Fibroblast of gingiva (primary cell): Measurements from ENCODE around the gene NOTCH4.

ENCODE experiments used
- DNase-seq: peaks from one replicate; pipeline ENCODE4 v3.0.0-alpha.2; 2011; ENCODE audit warnings: low read depth

Gene NOTCH4

DNA sequence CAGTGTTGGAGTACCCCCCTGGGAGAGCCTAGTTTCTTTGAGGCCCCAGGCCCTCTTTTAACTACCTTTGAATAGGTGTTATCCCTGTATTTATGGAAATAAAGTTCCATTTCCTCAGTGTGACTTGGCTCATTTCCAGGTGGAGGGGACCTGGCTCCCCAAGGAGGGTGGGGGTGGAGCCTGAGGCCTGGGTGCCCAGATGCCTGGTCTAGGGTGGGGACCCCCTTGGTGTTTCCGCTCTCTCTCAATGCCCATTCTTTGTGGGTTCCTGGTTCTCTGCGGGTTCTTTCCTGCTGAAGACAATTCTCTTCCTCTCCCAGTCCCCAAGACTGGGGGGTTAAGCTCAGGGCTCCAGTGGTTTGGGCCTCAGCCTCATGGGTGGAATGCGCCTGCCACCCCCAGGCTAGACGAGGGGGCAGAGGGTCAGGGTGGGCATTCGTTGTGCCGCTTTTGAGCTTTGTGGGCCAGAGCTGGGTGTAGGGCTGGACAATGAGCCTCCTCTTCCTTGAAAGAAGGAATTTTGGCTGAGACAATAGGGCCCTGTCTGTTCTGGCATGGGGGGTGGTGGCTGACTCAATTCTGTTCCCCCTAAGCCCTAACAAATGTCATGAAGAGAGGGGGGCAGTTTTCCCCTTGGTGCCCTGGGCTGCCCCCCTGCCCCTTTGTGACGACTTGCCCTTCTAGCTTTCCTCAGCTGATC is 60.2 kb downstream of the NOTCH4 start:
- no peak for DNase-seq

DNA sequence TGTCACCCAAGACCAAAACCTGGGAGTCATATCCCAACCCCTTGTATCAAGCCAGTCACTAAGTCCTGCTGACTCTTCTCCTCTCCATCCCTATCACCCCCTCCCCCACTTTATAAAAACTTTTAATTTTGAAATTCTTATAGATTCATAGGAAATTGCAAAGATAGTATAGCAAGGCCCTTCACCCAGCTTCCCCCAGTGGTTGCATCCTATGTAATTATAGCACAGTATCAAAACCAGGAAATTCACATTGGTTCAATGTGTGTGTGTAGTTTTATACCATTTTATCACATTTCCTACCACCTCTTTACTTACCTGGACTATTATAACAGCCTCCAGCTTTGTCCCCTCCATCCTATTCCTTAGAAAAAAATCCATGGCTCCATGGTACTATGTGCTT is 65.8 kb downstream of the NOTCH4 start:
- no peak for DNase-seq

GRCh38 chr6:32156891-32157290 is 67.0 kb downstream of the NOTCH4 start:
- DNase-seq: no peak

DNA sequence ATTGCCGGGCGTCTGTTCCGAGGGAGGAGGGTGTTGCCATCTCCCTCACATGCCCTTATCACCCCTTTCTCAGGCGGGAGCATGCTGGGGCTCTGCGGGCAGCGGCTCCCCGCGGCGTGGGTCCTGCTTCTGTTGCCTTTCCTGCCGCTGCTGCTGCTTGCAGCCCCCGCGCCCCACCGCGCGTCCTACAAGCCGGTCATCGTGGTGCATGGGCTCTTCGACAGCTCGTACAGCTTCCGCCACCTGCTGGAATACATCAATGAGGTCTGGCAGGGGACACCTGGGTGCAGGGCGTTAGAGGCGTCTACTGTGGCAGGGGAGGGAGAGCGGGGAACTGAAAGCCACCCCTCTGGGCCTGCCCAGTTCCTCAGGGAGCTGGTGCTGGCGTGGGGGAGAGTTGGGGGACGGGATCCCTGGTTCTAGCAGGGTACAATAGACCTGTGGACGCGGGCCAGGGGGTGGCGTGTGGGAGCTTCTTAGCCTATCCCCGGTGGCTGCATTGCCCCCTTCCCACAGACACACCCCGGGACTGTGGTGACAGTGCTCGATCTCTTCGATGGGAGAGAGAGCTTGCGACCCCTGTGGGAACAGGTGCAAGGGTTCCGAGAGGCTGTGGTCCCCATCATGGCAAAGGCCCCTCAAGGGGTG is 69.2 kb downstream of the NOTCH4 start:
- peak; percentile 59 for DNase-seq

DNA sequence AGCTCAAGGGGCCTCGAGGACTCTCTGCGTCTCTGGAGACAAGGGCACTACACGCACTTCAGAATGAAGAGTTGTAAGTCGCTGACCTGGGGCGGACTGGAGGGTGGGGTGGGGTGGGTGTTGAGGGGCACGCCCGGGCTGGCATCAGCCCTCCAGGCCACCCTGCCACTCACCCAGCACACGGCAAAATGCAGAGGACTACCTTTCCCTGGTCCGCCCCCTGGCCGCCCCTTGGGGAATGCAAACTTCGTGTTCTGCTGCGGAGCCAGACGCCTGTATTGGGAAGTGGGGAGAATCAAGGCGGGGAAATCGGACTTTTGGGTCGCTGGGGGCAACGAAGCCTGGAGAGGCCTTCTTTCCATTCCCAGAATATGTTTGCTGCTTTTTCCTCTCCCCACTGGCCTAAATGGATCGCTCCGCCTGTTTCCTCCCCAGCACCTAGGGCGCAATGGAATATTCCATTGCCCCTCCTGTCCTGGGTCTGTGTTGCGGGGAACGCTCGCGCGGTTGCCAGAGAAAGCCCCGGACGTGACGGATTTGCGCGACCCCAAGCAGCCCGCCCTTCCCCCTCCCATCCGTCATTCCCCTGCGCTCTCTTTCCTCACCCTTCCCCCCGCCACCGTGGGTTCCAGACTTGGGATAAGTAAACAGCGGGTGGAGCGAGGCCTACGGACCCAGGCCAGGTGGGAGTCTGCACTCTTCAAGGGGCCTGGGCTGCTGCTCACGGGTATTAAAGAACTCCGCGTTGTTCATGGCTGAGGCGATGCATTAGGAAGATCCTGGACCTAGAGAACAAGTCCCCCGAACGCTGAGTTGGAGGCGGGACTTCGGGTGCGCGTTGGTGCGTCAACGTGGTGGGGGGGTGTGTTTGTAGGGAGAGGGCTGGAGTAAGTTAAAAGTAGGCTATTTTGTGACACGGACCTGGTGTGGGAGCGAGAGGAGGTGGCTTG is 70.0 kb downstream of the NOTCH4 start, which contains the start of gene PPT2:
TSS of gene PPT2 (plus strand) at position 578 of the 950 bp plus-strand sequence. CDS start 454 bp downstream, outside the sequence.
- peak; percentile 94 for DNase-seq

GRCh38 chr6:32152769-32153563 is 70.9 kb downstream of the NOTCH4 start:
- DNase-seq: peak; percentile 45

- no peak for DNase-seq
Observed at GRCh38 chr6:32151863-32152768, 71.8 kb downstream of the NOTCH4 start, which contains the start of gene PRRT1. Gene PRRT1, minus strand, starts transcription at chr6:32151939. Its CDS starts 112 bp downstream, at chr6:32151827.

DNA sequence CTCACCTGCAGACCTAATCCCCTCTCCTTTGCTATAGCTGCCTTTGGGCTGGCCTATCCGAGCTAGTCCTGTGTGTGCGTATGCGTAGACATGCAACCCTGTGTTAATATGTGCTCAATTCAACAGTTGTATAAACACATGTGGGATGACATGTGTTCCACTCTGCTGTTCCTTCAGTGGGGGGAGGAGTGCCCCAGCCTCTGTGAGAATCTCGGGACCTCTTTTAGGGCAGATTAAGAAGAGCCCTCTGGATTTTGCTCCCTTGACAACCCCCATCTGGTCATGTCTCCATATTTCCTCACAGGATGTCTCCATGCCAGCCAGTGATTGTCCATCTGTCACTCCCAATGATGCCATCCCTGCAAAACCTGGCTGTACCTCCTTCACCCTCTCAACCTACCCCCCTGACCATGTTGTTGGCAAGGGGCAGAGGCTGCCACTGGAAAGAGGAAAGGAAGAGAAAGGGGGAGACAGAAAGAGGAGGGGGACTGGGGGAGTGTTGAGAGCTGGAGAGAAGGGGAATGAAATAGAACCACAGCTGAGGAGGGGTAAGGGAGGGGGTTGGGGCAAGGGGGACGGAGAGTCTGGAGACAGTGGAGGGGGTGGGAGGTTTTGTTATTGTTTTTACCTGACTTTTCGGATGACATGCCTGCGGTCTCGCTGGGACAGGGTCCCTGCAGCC is 72.5 kb downstream of the NOTCH4 start:
- DNase-seq: no peak

DNA sequence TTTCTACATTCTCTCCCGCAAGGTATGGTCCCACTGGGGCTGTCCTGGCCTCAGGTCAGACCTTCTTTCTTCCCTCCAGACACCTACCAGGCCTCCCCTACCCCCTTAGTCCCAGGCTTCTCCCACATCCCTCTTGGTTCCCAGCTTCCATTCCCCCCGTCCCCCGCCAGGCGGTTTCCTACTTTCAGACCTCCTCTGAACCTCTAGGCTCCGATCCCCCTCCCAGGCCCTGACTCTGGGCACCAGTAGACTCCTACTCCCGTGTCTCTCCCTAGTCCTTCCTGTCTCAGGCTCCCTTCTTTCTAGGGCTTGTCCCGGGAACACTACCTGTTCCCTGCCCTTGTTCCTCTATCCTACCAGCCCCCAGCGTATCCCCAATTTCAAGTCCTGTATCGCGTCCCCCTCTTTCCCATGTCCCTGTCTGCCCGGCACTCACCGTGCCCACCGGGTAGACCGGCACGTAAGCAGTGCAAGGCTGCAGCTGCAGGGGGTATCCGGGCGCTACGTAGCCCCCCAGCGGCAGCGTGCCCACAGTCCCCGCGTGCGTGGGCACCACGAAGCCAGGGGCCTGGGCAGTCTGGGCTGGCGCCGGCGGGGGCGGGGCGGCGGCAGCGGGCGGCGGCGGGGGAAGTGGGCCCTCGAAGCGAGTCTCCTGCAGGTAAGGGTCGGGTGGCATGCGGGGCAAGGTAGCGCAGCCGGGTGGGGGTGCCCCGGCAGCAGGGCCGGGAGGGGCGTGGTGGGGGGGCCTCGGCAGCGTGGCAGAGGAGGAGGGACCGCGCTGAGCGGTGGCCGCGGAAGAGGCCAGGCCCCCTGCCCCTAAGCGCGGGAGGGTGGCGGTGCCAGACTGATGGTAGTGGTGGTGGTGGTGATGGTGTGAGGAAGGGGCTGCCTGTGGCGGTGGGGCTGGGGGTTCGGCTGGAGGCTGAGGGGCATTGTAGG is 73.7 kb downstream of the NOTCH4 start:
- DNase-seq: no peak

DNA sequence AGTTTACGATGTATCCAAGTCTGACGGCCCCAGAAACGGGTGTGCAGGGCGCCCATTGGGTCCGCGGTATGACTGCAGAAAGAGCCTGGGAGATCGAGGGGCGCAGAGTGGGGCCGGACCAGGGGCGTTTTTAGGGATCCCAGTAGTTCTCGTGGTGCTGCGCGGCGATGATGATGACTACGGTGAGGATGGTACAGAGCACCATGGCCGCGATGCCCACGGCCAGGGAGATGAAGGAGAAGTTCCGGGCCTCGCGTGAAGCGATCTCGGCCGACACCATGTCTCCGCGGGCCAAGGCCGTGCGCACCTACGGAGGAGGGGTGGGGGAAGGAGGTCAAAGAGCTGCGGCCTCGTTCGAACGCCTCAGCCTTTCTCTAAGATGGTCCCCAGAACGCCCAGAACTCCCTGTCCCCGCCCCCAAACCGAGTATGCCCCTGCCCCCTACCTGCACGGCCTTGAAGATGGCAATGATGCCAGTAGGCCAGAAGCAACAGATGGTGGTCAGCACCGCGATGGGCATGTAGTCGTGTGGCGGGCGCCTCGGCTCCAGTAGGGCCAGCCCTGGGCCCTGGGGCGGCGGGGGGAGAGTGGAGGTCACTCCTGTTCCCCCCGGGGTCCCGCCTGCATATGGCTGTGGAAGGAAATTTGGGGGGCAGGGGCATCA is 74.6 kb downstream of the NOTCH4 start:
- DNase-seq: no peak

GRCh38 chr6:32148289-32149091 is 75.4 kb downstream of the NOTCH4 start:
- no peak for DNase-seq

- DNase-seq: no peak
Observed at GRCh38 chr6:32147401-32148132, 76.3 kb downstream of the NOTCH4 start.

- no peak for DNase-seq
Observed at GRCh38 chr6:32146687-32147086, 77.2 kb downstream of the NOTCH4 start.

DNA sequence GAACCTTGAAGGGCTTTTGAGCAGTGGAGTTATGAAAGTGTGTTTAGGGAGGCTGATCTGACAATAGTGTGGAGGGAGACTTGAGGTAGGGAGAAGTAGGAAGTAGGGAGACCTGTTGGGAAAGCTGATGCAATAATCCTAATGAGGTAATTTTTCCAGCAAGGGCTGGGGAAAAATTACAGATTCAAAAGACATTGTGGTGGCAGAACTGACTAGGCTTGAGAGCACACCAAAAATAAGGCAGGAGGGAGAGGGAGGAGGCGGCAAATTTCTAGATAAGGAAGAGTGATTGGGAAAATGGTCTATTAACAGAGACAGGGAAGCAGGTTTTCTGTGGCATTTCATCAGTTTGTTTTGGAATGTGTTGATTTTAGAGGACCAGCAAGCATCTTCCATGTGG is 77.6 kb downstream of the NOTCH4 start:
- DNase-seq: no peak
